ENCODE measurements around the gene MRPL3.

MRPL3 gene

GRCh38 chr3:131458653-131459052 lies 44.1 kb downstream of the MRPL3 start:
- intact Hi-C loops (cut with DNase I; ENCODE audit: low total_unique reads) = no loop called here
- TF ChIP-seq CTCF (IDR thresholded peaks at IDR 0.05) = no peak
- no peak overlapping the region for H3K27ac ChIP-seq
- no peaks in the 10 kb centered on the region for H3K27me3 ChIP-seq
- H3K36me3 ChIP-seq = peaks cover 33 to 45% (median 41%) of the 10 kb centered on the region in 3 donors
- H3K9me3 ChIP-seq = no peaks in the 10 kb centered on the region
- peaks cover 0 to 6% (median 0%) of the 10 kb centered on the region in 4 donors for H3K4me1 ChIP-seq
- DNase-seq = no peak
- no peak overlapping the region for H3K4me3 ChIP-seq

DNA sequence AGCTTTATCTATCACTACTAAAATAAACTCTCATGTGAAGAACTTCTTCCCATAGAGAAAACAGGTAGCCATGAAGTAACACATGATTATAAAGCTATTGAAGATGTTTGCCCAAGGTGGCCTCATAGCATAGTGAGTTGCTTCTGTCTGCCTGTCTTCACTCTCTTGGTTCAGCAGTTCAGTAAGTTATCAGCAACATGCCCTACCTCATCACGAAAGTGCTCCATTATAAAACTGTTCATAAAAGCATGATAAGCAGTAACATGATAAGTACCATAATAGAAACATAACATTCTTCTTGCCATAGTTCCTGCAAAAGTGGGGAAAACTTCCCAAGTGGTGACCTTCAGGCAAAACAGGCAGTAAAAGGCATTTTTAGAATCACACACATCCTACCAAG lies 45.6 kb downstream of the MRPL3 start:
- no peak for DNase-seq
- Histone ChIP-seq H3K9me3 (no peaks in the 10 kb centered on the region), H3K27ac (no peak overlapping the region), H3K4me3 (no peak overlapping the region), H3K4me1 (peaks cover 0 to 6% (median 0%) of the 10 kb centered on the region in 4 donors), H3K36me3 (peaks cover 24 to 38% (median 27%) of the 10 kb centered on the region in 3 donors), H3K27me3 (no peaks in the 10 kb centered on the region)
- TF ChIP-seq CTCF (IDR thresholded peaks at IDR 0.05) = no peak
- intact Hi-C loops (cut with DNase I; ENCODE audit: low total_unique reads) = no loop called here

DNA sequence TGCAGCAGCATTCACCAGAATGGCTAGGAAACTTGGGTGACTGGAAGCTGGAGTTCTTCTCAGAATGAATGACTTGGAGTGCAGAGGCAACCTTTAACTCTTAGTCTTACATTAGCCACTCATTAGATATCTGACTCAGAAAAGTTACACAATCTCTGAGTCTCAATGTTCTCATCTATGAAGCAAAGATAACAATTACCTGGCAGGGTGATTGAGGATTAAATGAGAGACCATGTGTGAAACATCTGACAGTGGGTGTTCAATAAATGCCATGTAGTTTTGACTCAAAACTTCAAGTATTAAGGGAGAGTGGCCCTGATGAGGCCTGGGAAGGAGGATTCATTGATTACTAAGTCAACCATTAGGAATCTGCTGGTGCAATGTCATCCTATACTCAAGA lies 48.3 kb downstream of the MRPL3 start:
- H3K27me3 ChIP-seq = no peaks in the 10 kb centered on the region
- no peak overlapping the region for H3K27ac ChIP-seq
- H3K4me3 ChIP-seq = no peak overlapping the region
- DNase-seq = no peak
- no peak for TF ChIP-seq CTCF (IDR thresholded peaks at IDR 0.05)
- intact Hi-C loops (cut with DNase I; ENCODE audit: low total_unique reads) = no loop called here
- peaks cover 0 to 13% (median 0%) of the 10 kb centered on the region in 4 donors for H3K4me1 ChIP-seq
- no peaks in the 10 kb centered on the region for H3K9me3 ChIP-seq
- peaks cover 2 to 12% (median 9%) of the 10 kb centered on the region in 3 donors for H3K36me3 ChIP-seq

DNA sequence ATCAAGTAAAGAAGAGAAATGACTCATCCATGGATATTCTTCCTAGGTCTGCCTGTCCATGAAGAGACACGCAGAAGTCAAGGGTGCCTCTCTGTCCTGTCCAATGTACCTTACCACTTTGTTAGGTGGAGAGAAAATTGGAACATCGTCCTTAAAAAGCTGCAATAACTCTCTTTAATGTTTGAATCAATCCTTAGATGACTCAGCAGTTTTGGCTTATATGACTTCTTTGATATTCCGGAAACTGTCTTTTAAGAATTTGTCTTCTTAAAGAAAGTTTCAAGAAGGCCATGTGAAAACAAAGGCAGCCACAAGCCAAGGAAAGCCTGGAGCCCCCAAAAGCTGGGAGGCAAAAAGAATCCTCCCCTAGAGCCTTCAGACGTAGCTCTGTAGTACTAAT lies 49.2 kb downstream of the MRPL3 start:
- Histone ChIP-seq H3K4me1 (peaks cover 0 to 13% (median 0%) of the 10 kb centered on the region in 4 donors), H3K27me3 (no peaks in the 10 kb centered on the region), H3K9me3 (no peaks in the 10 kb centered on the region), H3K36me3 (peaks cover 0 to 2% (median 0%) of the 10 kb centered on the region in 3 donors), H3K4me3 (no peak overlapping the region), H3K27ac (no peak overlapping the region)
- TF ChIP-seq CTCF (IDR thresholded peaks at IDR 0.05) = no peak
- intact Hi-C loops (cut with DNase I; ENCODE audit: low total_unique reads) = no loop called here
- no peak for DNase-seq

DNA sequence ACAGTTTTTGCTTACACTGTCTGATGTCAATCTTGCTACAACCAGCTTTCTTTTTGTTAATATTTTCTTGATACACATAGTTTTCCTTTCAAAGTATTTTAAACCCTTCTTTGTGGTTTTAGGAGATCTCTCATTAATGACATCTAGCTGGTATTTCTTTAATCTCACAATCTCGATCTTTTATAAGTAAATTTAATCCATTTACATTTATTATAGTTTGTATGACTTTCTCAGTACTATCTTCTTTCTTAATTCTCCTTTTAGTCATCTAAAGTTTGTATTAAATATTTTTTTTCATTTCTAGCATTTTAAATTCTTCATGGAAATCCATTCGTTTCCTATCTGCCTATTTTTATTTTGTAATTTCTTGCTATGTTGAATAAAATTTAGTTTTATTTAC lies 55.4 kb downstream of the MRPL3 start:
- no peaks in the 10 kb centered on the region for H3K9me3 ChIP-seq
- no peaks in the 10 kb centered on the region for H3K36me3 ChIP-seq
- no peak overlapping the region for H3K27ac ChIP-seq
- DNase-seq = no peak
- peaks cover 0 to 7% (median 0%) of the 10 kb centered on the region in 4 donors for H3K4me1 ChIP-seq
- H3K27me3 ChIP-seq = no peaks in the 10 kb centered on the region
- intact Hi-C loops (cut with DNase I; ENCODE audit: low total_unique reads) = no loop called here
- no peak overlapping the region for H3K4me3 ChIP-seq
- TF ChIP-seq CTCF (IDR thresholded peaks at IDR 0.05) = no peak

- DNase-seq = no peak
- intact Hi-C loops (cut with DNase I; ENCODE audit: low total_unique reads) = no loop called here
- Histone ChIP-seq H3K4me3 (no peak overlapping the region), H3K4me1 (no peaks in the 10 kb centered on the region), H3K36me3 (no peaks in the 10 kb centered on the region), H3K9me3 (no peaks in the 10 kb centered on the region), H3K27me3 (no peaks in the 10 kb centered on the region), H3K27ac (no peak overlapping the region)
- TF ChIP-seq CTCF (IDR thresholded peaks at IDR 0.05) = no peak
Observed at GRCh38 chr3:131444180-131444579, 58.6 kb downstream of the MRPL3 start.
